Measurements from ENCODE around the gene SMG5.

- TF ChIP-seq, protein P1, sequence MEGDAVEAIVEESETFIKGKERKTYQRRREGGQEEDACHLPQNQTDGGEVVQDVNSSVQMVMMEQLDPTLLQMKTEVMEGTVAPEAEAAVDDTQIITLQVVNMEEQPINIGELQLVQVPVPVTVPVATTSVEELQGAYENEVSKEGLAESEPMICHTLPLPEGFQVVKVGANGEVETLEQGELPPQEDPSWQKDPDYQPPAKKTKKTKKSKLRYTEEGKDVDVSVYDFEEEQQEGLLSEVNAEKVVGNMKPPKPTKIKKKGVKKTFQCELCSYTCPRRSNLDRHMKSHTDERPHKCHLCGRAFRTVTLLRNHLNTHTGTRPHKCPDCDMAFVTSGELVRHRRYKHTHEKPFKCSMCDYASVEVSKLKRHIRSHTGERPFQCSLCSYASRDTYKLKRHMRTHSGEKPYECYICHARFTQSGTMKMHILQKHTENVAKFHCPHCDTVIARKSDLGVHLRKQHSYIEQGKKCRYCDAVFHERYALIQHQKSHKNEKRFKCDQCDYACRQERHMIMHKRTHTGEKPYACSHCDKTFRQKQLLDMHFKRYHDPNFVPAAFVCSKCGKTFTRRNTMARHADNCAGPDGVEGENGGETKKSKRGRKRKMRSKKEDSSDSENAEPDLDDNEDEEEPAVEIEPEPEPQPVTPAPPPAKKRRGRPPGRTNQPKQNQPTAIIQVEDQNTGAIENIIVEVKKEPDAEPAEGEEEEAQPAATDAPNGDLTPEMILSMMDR (conservative IDR thresholded peaks at IDR 0.05; ENCODE audit: low read length), result no peak
- no peak for TF ChIP-seq EZH2phosphoT487 (IDR thresholded peaks at IDR 0.05; ENCODE audit: borderline replicate concordance)
Measured at GRCh38 chr1:156244712-156245111, 37.9 kb downstream of the SMG5 start.

All from Loucy (cell line).